GM21723 (cell line): ENCODE data around the gene SLC38A10.
"Not testable (repeated sequence)": the region's sequence is repeated elsewhere in the genome, so short reads cannot be mapped to it uniquely, and the experiment has no call there.

ENCODE experiments used
- ATAC-seq: cut with Tn5 transposase; IDR thresholded peaks from one replicate; pipeline ENCODE4 v1.9.1; 2021; ENCODE audit warnings: mild to moderate bottlenecking, moderate library complexity; ENCODE audit not compliant: unreplicated experiment

Gene SLC38A10

GRCh38 chr17:81313776-81314397 is 18.8 kb upstream of the SLC38A10 start:
- ATAC-seq: no peak

GRCh38 chr17:81312624-81313325 is 17.7 kb upstream of the SLC38A10 start:
- no peak for ATAC-seq

GRCh38 chr17:81311946-81312345 is 16.8 kb upstream of the SLC38A10 start:
- ATAC-seq: no peak

- no peak for ATAC-seq
Measured at GRCh38 chr17:81310949-81311550, 15.9 kb upstream of the SLC38A10 start.

- no peak for ATAC-seq
Measured at GRCh38 chr17:81309859-81310839, 15.0 kb upstream of the SLC38A10 start.

- ATAC-seq: no peak
Measured at GRCh38 chr17:81309140-81309858, 14.2 kb upstream of the SLC38A10 start.

GRCh38 chr17:81308784-81309139 is 13.7 kb upstream of the SLC38A10 start:
- not testable (repeated sequence) for ATAC-seq

- ATAC-seq: no peak
Measured at GRCh38 chr17:81307636-81308560, 12.8 kb upstream of the SLC38A10 start.

- ATAC-seq: no peak
Measured at GRCh38 chr17:81306898-81307510, 11.9 kb upstream of the SLC38A10 start.

GRCh38 chr17:81306491-81306890 is 11.4 kb upstream of the SLC38A10 start:
- no peak for ATAC-seq

GRCh38 chr17:81305051-81305630 is 10.0 kb upstream of the SLC38A10 start:
- no peak for ATAC-seq

- ATAC-seq: no peak
Measured at GRCh38 chr17:81304196-81305015, 9.3 kb upstream of the SLC38A10 start.

GRCh38 chr17:81303385-81303784 is 8.3 kb upstream of the SLC38A10 start:
- ATAC-seq: no peak

GRCh38 chr17:81302861-81303333 is 7.8 kb upstream of the SLC38A10 start:
- ATAC-seq: no peak

GRCh38 chr17:81302324-81302723 is 7.2 kb upstream of the SLC38A10 start:
- no peak for ATAC-seq

- ATAC-seq: no peak
Measured at GRCh38 chr17:81301195-81302144, 6.4 kb upstream of the SLC38A10 start.
